ENCODE results near the gene DGCR2.
"Not testable (repeated sequence)": the region's sequence is repeated elsewhere in the genome, so short reads cannot be mapped to it uniquely, and the experiment has no call there.

Gene DGCR2

GRCh38 chr22:19030889-19031252, 91.3 kb downstream of the DGCR2 start:
- not testable (repeated sequence) for H3K4me1 ChIP-seq (ENCODE audit: insufficient read depth, low read length); H3K36me3 ChIP-seq (ENCODE audit: insufficient read depth, low read length); H3K4me3 ChIP-seq (ENCODE audit: low read length); H3K9me3 ChIP-seq (ENCODE audit: low read length); H2AFZ ChIP-seq (ENCODE audit: low read depth, low read length)
- H3K27me3 ChIP-seq (ENCODE audit: insufficient read depth, low read length) = peaks cover 23% of the 10 kb centered on the region

- H2AFZ ChIP-seq (ENCODE audit: low read depth, low read length); H3K9me3 ChIP-seq (ENCODE audit: low read length); H3K36me3 ChIP-seq (ENCODE audit: insufficient read depth, low read length); H3K4me3 ChIP-seq (ENCODE audit: low read length); H3K4me1 ChIP-seq (ENCODE audit: insufficient read depth, low read length): not testable (repeated sequence)
- H3K27me3 ChIP-seq (ENCODE audit: insufficient read depth, low read length) = peaks cover 23% of the 10 kb centered on the region
Measured at GRCh38 chr22:19030226-19030888, 91.9 kb downstream of the DGCR2 start.

GRCh38 chr22:19029113-19030103, 92.8 kb downstream of the DGCR2 start:
- H3K9me3 ChIP-seq (ENCODE audit: low read length); H3K4me1 ChIP-seq (ENCODE audit: insufficient read depth, low read length); H2AFZ ChIP-seq (ENCODE audit: low read depth, low read length); H3K4me3 ChIP-seq (ENCODE audit: low read length); H3K36me3 ChIP-seq (ENCODE audit: insufficient read depth, low read length): not testable (repeated sequence)
- peaks cover 23% of the 10 kb centered on the region for H3K27me3 ChIP-seq (ENCODE audit: insufficient read depth, low read length)

DNA sequence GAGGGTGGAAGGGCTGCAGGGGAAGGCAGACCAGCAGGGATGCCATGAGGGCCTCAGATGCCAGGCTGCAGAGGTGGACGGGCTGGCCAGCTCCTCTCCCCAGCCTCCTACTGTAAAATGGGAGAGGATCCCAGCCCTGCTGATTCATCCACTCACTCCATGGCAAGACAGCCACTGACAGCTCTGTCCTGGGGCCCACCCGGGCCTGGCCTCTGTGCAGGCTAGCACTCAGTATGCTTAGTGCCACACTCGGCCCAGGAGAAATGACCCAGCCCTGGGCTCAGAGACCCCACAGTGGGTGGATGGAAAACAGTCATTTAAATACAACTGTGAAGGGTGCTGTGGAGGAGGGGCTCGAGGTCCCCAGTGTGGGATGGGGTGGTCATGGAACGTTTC, 94.2 kb downstream of the DGCR2 start:
- not testable (repeated sequence) for H3K36me3 ChIP-seq (ENCODE audit: insufficient read depth, low read length); H3K9me3 ChIP-seq (ENCODE audit: low read length); H3K4me1 ChIP-seq (ENCODE audit: insufficient read depth, low read length); H3K4me3 ChIP-seq (ENCODE audit: low read length); H2AFZ ChIP-seq (ENCODE audit: low read depth, low read length)
- peaks cover 23% of the 10 kb centered on the region for H3K27me3 ChIP-seq (ENCODE audit: insufficient read depth, low read length)

- not testable (repeated sequence) for H2AFZ ChIP-seq (ENCODE audit: low read depth, low read length); H3K4me3 ChIP-seq (ENCODE audit: low read length); H3K4me1 ChIP-seq (ENCODE audit: insufficient read depth, low read length); H3K36me3 ChIP-seq (ENCODE audit: insufficient read depth, low read length); H3K9me3 ChIP-seq (ENCODE audit: low read length)
- H3K27me3 ChIP-seq (ENCODE audit: insufficient read depth, low read length) = peaks cover 23% of the 10 kb centered on the region
Measured at GRCh38 chr22:19027371-19028059, 94.7 kb downstream of the DGCR2 start.

GRCh38 chr22:19026080-19026479, 96.1 kb downstream of the DGCR2 start:
- H2AFZ ChIP-seq (ENCODE audit: low read depth, low read length); H3K9me3 ChIP-seq (ENCODE audit: low read length); H3K4me1 ChIP-seq (ENCODE audit: insufficient read depth, low read length); H3K4me3 ChIP-seq (ENCODE audit: low read length); H3K36me3 ChIP-seq (ENCODE audit: insufficient read depth, low read length): not testable (repeated sequence)
- peaks cover 23% of the 10 kb centered on the region for H3K27me3 ChIP-seq (ENCODE audit: insufficient read depth, low read length)

- H3K27me3 ChIP-seq (ENCODE audit: insufficient read depth, low read length) = peaks cover 15% of the 10 kb centered on the region
- H3K9me3 ChIP-seq (ENCODE audit: low read length); H3K4me3 ChIP-seq (ENCODE audit: low read length); H3K36me3 ChIP-seq (ENCODE audit: insufficient read depth, low read length); H2AFZ ChIP-seq (ENCODE audit: low read depth, low read length); H3K4me1 ChIP-seq (ENCODE audit: insufficient read depth, low read length): not testable (repeated sequence)
Measured at GRCh38 chr22:19024956-19025489, 97.2 kb downstream of the DGCR2 start.

DNA sequence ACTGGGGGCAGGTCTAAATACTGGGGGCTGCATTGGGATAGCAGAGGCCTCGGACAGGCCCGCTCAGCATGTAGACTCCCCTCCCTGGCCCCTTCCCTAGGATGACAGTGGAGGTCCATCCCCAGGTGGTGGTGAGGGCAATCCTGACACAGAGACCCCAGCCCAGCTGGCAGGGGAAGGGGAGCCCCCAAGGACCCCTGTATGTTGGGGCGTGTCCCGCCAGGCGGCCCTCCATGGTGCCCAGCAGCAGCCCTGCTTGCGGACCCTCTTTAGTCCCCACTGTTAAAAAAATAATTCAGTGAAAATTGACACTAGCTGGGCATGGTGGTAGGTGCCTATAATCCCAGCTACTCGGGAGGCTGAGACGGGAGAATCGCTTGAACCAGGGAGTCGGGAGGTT, 98.3 kb downstream of the DGCR2 start:
- peaks cover 12% of the 10 kb centered on the region for H3K27me3 ChIP-seq (ENCODE audit: insufficient read depth, low read length)
- not testable (repeated sequence) for H3K36me3 ChIP-seq (ENCODE audit: insufficient read depth, low read length); H3K9me3 ChIP-seq (ENCODE audit: low read length); H3K4me3 ChIP-seq (ENCODE audit: low read length); H2AFZ ChIP-seq (ENCODE audit: low read depth, low read length); H3K4me1 ChIP-seq (ENCODE audit: insufficient read depth, low read length)

GRCh38 chr22:19022755-19023154, 99.5 kb downstream of the DGCR2 start:
- Histone ChIP-seq H3K36me3 (ENCODE audit: insufficient read depth, low read length) (no peaks in the 10 kb centered on the region), H3K27me3 (ENCODE audit: insufficient read depth, low read length) (peaks cover 5% of the 10 kb centered on the region), H3K4me1 (ENCODE audit: insufficient read depth, low read length) (no peaks in the 10 kb centered on the region), H3K9me3 (ENCODE audit: low read length) (no peaks in the 10 kb centered on the region), H3K4me3 (ENCODE audit: low read length) (no peak overlapping the region), H2AFZ (ENCODE audit: low read depth, low read length) (no peak overlapping the region)

- Histone ChIP-seq H3K4me1 (ENCODE audit: insufficient read depth, low read length) (no peaks in the 10 kb centered on the region), H3K9me3 (ENCODE audit: low read length) (no peaks in the 10 kb centered on the region), H3K27me3 (ENCODE audit: insufficient read depth, low read length) (no peaks in the 10 kb centered on the region), H2AFZ (ENCODE audit: low read depth, low read length) (no peak overlapping the region), H3K4me3 (ENCODE audit: low read length) (no peak overlapping the region), H3K36me3 (ENCODE audit: insufficient read depth, low read length) (no peaks in the 10 kb centered on the region)
Measured at GRCh38 chr22:19019679-19020032, 102.6 kb downstream of the DGCR2 start.

DNA sequence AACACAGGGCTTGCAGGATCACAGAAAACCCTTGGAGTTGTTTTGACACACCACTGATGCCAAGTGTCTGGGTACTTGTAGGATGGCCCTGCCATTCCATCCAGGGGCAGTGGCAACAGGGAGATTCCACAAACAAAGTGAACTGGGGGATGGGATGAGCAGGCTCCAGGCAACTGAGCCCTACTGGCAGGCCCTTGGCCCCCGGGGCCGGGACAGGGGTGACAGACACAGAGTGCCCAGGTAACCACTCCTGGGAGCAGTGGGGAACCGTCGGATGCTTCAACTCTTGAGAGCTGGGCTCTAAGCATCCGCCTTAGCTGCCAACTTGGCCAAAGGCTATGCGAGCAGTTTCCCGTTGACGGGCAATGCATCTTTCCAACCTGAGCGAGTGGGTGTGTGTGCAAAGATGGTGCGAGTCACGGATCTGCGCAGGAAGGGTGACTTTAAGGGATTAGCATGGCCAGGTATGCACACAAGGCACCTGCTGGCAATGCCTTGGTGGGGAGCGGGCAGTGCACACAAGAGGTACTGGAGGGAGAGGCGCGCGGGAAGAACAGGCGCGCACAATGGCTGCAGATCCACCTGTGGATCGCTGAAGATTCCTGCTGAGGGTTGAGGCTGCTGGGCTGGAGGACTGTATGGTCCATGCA, 103.1 kb downstream of the DGCR2 start:
- Histone ChIP-seq H2AFZ (ENCODE audit: low read depth, low read length) (no peak overlapping the region), H3K9me3 (ENCODE audit: low read length) (no peaks in the 10 kb centered on the region), H3K27me3 (ENCODE audit: insufficient read depth, low read length) (no peaks in the 10 kb centered on the region), H3K4me3 (ENCODE audit: low read length) (no peak overlapping the region), H3K36me3 (ENCODE audit: insufficient read depth, low read length) (no peaks in the 10 kb centered on the region), H3K4me1 (ENCODE audit: insufficient read depth, low read length) (no peaks in the 10 kb centered on the region)

DNA sequence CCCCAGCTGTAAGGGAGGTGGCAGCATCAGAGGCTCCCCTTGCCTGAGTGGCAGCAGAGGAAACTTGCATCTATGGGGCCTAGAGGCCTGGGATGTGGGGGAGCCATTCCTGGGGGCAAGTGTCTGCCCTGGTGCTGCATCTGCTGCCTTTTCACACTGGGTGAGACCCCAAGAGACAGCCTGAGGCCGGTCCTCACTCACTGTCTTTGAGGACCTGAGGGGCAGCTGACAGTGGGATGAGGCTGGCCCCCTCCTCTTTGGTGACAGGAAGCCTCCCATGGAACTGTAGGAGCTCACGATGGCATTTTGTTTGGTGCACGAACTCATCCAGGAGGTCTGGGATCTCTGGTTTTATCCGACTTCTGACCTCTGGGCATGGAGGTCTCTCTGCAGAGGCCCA, 104.0 kb downstream of the DGCR2 start:
- H3K4me3 ChIP-seq (ENCODE audit: low read length) = no peak overlapping the region
- H3K4me1 ChIP-seq (ENCODE audit: insufficient read depth, low read length) = no peaks in the 10 kb centered on the region
- H3K9me3 ChIP-seq (ENCODE audit: low read length) = no peaks in the 10 kb centered on the region
- H2AFZ ChIP-seq (ENCODE audit: low read depth, low read length) = no peak overlapping the region
- H3K36me3 ChIP-seq (ENCODE audit: insufficient read depth, low read length) = no peaks in the 10 kb centered on the region
- no peaks in the 10 kb centered on the region for H3K27me3 ChIP-seq (ENCODE audit: insufficient read depth, low read length)

Measured in neuron (in vitro differentiated cells).